Skeletal muscle tissue (tissue), 4 donors: ENCODE data around the gene EPB41L2. TPM values are rescaled to one million over a fixed set of nuclear protein-coding genes. Genes with fewer than 3 reads are reported as not detected.
"Not testable (repeated sequence)": the region's sequence is repeated elsewhere in the genome, so short reads cannot be mapped to it uniquely, and the experiment has no call there.

Source experiments
- H3K27ac ChIP-seq: one replicate; pipeline ENCODE4 v1.7.0; 2013; ENCODE audit warnings: mild to moderate bottlenecking, low read depth, low read length, inconsistent platforms
- H3K27me3 ChIP-seq, 3 donors: one replicate each; pipeline ENCODE4 v1.7.0; 2013; ENCODE audit warnings: low read length in 3 of 3; ENCODE audit not compliant: control insufficient read depth in 3 of 3, insufficient read depth in 3 of 3
- H3K36me3 ChIP-seq, 3 donors: one replicate each; pipeline ENCODE4 v1.7.0; 2013; ENCODE audit warnings: low read length in 3 of 3; ENCODE audit not compliant: control insufficient read depth in 3 of 3, insufficient read depth in 3 of 3
- H3K4me1 ChIP-seq, 3 donors: one replicate each; pipeline ENCODE4 v1.7.0; 2013; ENCODE audit warnings: low read length in 3 of 3, mild to moderate bottlenecking in 3 of 3; ENCODE audit not compliant: control insufficient read depth in 3 of 3, insufficient read depth in 3 of 3
- H3K4me3 ChIP-seq, 3 donors: one replicate each; pipeline ENCODE4 v1.7.0; 2013; ENCODE audit warnings: low read length in 3 of 3
- H3K9ac ChIP-seq, 3 donors: one replicate each; pipeline ENCODE4 v1.7.0; 2013; ENCODE audit warnings: low read length in 3 of 3, mild to moderate bottlenecking in 3 of 3, moderate library complexity in 2 of 3, low read depth in 1 of 3
- H3K9me3 ChIP-seq, 3 donors: one replicate each; pipeline ENCODE4 v1.7.0; 2013; ENCODE audit warnings: low read length in 3 of 3; ENCODE audit not compliant: control insufficient read depth in 3 of 3
- total RNA-seq: library from RNA; depleted of rRNA; stranded (reverse); fragments of >200 nt; gene quantifications from one replicate; pipeline ENCODE4 v1.2.3, GENCODE V29; 2014
- donor health status: Osteomylitis.

The EPB41L2 gene
- total RNA-seq, 1 donor from 2014 or later: 187 TPM

DNA sequence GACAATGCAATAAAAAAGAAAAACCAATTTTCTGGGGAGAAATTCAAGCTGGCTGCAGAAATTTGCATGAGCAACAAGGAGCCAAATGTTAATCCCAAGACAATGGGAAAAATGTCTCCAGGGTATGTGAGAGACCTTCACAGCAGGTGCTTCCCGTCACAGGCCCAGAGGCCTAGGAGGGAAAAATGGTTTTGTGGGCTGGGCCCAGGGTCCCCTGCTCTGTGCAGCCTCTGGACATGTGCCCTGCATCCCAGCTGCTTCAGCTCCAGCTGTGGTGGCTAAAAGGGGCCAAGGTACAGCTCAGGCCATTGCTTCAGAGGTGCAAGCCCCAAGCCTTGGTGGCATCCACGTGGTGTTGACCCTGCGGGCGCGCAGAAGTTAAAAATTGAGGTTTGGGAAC, 55.1 kb downstream of the EPB41L2 start:
- not testable (repeated sequence) for H3K27me3 ChIP-seq, H3K4me3 ChIP-seq, H3K27ac ChIP-seq, H3K36me3 ChIP-seq, H3K9me3 ChIP-seq, H3K9ac ChIP-seq
- peaks cover 5 to 16% (median 6%) of the 10 kb centered on the region in 3 donors for H3K4me1 ChIP-seq

DNA sequence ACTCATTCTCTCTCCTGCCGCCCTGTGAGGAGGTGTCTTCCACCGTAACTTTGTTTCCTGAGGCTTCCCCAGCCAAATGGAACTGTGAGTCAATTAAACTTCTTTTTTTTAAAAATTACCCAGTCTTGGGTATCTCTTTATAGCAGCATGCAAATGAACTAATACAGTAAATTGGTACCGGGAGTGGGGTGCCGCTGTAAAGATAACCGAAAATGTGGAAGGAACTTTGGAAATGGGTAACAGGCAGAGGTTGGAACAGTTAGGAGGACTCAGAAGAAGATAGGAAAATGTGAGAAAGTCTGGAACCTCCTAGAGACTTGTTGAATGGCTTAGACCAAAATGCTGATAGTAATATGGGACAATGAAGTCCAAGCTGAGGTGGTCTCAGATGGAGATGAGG, 55.8 kb downstream of the EPB41L2 start:
- H3K9me3 ChIP-seq: peaks cover 0 to 2% (median 0%) of the 10 kb centered on the region in 3 donors
- no peaks in the 10 kb centered on the region for H3K27me3 ChIP-seq
- H3K4me1 ChIP-seq: peaks cover 5 to 15% (median 6%) of the 10 kb centered on the region in 3 donors
- H3K4me3 ChIP-seq: no peak overlapping the region
- H3K9ac ChIP-seq: no peak overlapping the region
- H3K27ac ChIP-seq: no peak overlapping the region
- H3K36me3 ChIP-seq: no peaks in the 10 kb centered on the region

DNA sequence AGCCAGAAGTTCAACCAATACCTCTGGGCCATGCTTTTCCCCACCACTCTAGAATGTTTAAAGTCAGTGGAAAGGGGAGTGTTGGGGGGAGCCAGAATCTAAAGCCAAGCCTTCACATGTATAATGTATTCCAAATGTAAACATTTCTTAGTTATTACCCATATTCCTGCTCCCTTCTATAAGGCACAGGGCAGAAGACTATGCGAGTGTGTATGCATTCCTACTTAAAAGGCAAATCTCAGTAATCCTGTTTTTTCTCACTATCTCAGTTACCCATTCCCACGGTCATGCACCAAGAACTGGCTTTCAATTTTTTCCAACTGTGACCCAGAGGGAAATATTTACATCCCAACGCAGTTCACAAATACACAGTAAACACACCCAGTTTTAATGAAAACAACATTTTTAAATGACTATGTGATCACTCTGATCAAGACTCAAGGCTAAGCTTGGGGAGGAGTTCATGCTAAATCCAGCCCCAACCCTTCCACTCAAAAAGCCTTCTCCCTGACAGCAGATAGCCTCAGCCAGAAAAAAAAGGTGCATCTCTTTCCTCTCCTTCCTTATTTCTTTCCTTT, 57.5 kb downstream of the EPB41L2 start:
- no peak overlapping the region for H3K9ac ChIP-seq
- peaks cover 0 to 2% (median 0%) of the 10 kb centered on the region in 3 donors for H3K9me3 ChIP-seq
- H3K27me3 ChIP-seq: no peaks in the 10 kb centered on the region
- no peak overlapping the region for H3K27ac ChIP-seq
- H3K36me3 ChIP-seq: no peaks in the 10 kb centered on the region
- peaks cover 6 to 28% (median 8%) of the 10 kb centered on the region in 3 donors for H3K4me1 ChIP-seq
- H3K4me3 ChIP-seq: no peak overlapping the region

DNA sequence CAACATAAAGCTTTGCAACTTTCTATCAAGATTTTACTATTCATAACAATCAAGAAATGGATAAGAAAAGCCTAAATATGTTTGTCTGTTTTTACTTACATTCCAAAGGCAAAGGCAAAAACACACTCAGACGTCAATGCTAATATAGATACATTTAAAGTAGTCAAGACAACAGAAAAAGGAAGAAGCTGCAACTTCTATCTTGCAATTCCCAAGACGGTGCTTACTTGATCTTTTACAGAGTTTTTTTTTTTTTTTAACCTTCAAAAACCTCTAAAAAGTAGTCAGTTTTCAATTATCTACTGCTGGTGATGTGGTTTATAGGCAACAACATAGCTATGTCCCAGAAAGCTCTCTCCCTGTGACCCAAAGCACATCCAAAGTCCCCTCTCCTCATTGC, 58.1 kb downstream of the EPB41L2 start:
- H3K27ac ChIP-seq: no peak overlapping the region
- no peak overlapping the region for H3K4me3 ChIP-seq
- no peaks in the 10 kb centered on the region for H3K27me3 ChIP-seq
- peaks cover 0 to 2% (median 0%) of the 10 kb centered on the region in 3 donors for H3K9me3 ChIP-seq
- H3K9ac ChIP-seq: no peak overlapping the region
- H3K4me1 ChIP-seq: peaks cover 6 to 31% (median 8%) of the 10 kb centered on the region in 3 donors
- no peaks in the 10 kb centered on the region for H3K36me3 ChIP-seq

DNA sequence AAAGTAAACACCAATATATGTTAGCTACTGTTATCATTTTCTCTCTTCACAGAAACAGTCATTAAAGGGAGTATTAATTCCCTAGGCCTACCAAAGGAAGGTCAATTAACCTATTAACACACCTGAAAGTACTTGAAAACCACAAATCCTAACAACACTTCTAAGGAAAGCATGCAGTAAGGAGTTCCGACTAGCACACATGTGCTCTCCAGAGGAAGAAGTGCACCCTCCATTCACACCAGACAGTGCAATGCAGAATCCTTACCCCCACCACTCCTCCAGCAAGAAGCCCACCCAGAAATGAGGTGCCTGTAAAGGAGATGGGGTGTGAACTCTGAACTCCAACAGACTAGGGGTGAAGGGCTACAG, 58.7 kb downstream of the EPB41L2 start:
- H3K9ac ChIP-seq: no peak overlapping the region
- H3K27ac ChIP-seq: peak overlapping the region; percentile 22
- peaks cover 6 to 31% (median 8%) of the 10 kb centered on the region in 3 donors for H3K4me1 ChIP-seq
- no peaks in the 10 kb centered on the region for H3K27me3 ChIP-seq
- peaks cover 0 to 2% (median 0%) of the 10 kb centered on the region in 3 donors for H3K9me3 ChIP-seq
- no peaks in the 10 kb centered on the region for H3K36me3 ChIP-seq
- H3K4me3 ChIP-seq: no peak overlapping the region

DNA sequence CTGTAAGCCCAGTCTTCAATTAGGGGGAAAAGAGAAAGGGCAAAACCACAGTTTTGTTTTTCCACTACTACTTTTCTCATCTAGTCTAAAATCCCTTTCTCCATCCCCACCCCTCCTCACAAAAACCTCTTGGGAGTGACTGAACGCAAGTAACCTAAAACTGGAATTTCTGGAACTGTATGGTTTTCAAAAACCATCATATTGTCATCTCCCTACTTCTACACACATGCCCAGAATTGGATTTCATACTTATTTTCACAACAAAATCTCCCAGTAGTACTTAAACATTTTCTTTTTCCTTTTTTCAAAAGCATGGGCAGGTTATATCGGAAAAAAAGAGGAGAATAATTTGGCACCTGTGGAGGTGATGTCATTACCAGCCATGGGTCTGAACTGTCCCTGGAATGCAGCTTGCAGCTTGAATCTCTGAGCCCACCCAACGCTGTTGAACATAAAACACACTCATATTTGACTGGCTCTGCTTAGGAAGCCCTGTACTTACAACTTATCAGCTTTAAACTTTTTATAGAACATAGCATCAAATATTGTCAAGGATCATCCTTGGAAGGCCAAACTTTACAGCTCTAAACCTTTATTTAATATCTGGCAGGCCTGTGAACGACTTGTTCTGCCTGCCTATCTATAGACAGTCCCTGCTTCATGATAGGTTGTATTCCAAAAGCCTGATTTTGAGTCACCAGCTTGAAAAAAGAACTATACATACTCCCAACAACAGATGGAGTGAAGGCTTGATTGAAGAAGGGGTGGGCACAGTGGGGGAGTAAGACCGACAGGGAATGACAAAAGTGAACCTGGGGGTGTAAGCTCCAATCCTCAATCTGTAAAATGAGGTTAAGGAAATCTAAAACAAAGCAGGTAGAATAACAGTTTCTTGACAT, 59.3 kb downstream of the EPB41L2 start:
- Histone ChIP-seq H3K27me3 (no peaks in the 10 kb centered on the region), H3K36me3 (no peaks in the 10 kb centered on the region), H3K4me1 (peaks cover 6 to 31% (median 8%) of the 10 kb centered on the region in 3 donors), H3K4me3 (no peak overlapping the region), H3K9me3 (peaks cover 0 to 2% (median 0%) of the 10 kb centered on the region in 3 donors), H3K9ac (no peak overlapping the region), H3K27ac (peak overlapping the region; percentile 10)

DNA sequence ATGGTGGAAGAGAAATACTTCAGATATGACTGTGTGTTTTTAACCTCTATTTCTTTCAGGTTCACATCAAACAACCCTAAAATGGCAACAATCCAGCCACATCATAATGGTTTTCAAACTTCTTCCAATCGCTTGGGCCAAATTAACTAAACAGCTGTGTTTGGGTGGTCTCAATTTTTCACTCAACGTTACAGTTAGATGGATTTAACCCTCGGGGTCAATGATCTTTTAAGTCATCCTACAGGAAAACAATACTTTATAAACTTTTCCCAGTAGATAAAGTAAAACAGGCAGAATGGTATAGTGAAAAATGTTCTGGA, 60.4 kb downstream of the EPB41L2 start:
- H3K9me3 ChIP-seq: peaks cover 0 to 2% (median 0%) of the 10 kb centered on the region in 3 donors
- H3K27me3 ChIP-seq: no peaks in the 10 kb centered on the region
- peaks cover 6 to 31% (median 8%) of the 10 kb centered on the region in 3 donors for H3K4me1 ChIP-seq
- H3K27ac ChIP-seq: peak overlapping the region; percentile 57
- no peak overlapping the region for H3K9ac ChIP-seq
- no peaks in the 10 kb centered on the region for H3K36me3 ChIP-seq
- no peak overlapping the region for H3K4me3 ChIP-seq

DNA sequence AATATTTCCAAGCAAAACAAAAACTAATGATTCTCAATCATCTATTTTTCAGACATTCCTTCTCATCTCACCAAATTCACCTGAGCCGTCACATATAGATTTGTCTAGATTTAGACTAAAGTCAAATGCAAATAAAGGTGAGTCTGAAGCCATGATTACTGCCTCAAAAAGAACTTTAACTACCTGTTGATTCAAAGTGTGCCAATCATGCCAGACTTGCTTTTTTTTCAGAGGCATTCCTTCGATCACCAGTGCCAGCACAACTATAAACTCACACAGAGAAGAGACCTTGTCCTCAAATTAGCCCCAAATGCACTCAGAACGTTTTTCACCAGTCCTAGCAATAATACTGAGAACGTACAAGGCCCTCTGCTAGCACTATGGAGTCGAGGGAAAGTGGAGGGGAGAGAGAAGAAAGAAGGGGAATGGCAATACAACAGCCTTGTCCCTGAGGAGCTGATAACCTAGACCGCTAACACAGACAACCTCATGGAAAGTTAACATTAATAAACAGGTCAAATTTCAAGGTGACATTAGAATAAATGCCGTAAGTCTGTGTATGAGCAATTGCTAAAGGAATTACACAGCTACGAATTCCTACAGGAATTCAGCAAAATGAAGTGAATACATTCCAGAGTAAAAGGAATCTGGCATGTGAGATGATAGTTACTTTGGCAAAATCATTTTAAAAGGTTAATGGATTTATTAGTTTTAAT, 60.9 kb downstream of the EPB41L2 start:
- Histone ChIP-seq H3K9me3 (peaks cover 0 to 2% (median 0%) of the 10 kb centered on the region in 3 donors), H3K4me3 (peak overlapping the region in 1 of 3 donors; percentile 20), H3K27me3 (no peaks in the 10 kb centered on the region), H3K4me1 (peaks cover 6 to 33% (median 8%) of the 10 kb centered on the region in 3 donors), H3K9ac (no peak overlapping the region), H3K27ac (peak overlapping the region; percentile 57), H3K36me3 (no peaks in the 10 kb centered on the region)

DNA sequence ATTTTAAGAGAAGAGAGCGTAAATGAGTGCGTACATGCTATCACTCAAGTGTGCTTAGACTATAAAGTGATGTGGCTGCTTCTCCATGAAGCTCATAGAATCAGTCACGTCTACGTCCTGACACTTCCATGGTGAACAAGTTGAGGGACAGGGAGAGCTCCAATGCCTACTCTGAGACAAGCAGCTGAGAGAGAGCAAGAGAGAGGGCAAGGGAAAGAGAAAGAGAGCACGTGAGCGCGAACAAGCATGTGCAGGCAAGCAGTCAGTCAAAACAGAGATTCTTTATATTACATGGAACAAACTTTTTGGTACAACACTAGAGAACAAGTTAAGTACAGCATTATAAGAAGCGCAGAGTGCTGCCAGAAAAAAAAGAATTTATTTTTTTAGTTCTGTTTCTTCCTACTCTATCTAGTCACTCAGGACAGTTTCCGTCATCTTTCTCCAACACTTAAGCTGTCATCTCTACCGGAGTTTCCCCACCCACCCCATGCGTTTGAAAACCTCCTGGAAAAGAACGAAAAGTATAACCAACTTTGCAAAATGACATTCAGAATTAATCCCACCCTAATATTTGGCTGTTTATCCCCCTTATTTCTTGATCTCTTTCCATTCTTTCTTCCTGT, 61.8 kb downstream of the EPB41L2 start:
- peak overlapping the region in 2 of 3 donors; percentile 18 to 44 for H3K9ac ChIP-seq
- no peaks in the 10 kb centered on the region for H3K36me3 ChIP-seq
- peaks cover 6 to 33% (median 8%) of the 10 kb centered on the region in 3 donors for H3K4me1 ChIP-seq
- peak overlapping the region; percentile 16 to 37 (median 33) for H3K4me3 ChIP-seq
- peak overlapping the region; percentile 57 for H3K27ac ChIP-seq
- no peaks in the 10 kb centered on the region for H3K9me3 ChIP-seq
- no peaks in the 10 kb centered on the region for H3K27me3 ChIP-seq
